ENCODE data around the gene NCKAP5.
"Not testable (repeated sequence)": the region's sequence is repeated elsewhere in the genome, so short reads cannot be mapped to it uniquely, and the experiment has no call there.

DNA sequence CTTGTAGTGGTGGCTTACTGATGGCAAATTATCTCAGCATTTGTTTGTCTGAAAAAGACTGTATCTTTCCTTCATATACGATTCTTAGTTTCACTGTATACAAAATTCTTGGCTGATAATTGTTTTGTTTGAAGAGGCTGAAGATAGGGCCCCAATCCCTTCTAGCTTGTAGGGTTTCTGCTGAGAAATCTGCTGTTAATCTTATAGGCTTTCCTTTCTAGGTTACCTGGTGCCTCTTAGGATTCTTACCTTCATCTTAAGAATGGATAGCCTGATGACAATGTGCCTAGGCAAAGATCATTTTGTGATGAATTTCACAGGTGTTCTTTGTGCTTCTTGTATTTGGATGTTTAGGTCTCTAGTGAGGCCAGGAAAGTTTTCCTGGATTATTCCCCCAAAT lies 758.3 kb downstream of the NCKAP5 start:
- TF ChIP-seq EZH2phosphoT487 (IDR thresholded peaks at IDR 0.05; ENCODE audit: insufficient read depth, low read depth); EZH2 (IDR thresholded peaks at IDR 0.05; ENCODE audit: insufficient read depth, poor library complexity, severe bottlenecking): not testable (repeated sequence)

Measured in GM23248 (cell line).